Measurements from ENCODE around the gene FRMD3.

Gene FRMD3

GRCh38 chr9:83431101-83432060, 106.8 kb downstream of the FRMD3 start:
- DNase-seq: no peak

GRCh38 chr9:83430681-83431080, 107.5 kb downstream of the FRMD3 start:
- no peak for DNase-seq

- DNase-seq: no peak
These were observed 109.0 kb downstream of the FRMD3 start for GRCh38 chr9:83429229-83429628.

GRCh38 chr9:83425240-83425639, 113.0 kb downstream of the FRMD3 start:
- DNase-seq: no peak

GRCh38 chr9:83424831-83425230, 113.4 kb downstream of the FRMD3 start:
- DNase-seq: no peak

- DNase-seq: no peak
These were observed 114.1 kb downstream of the FRMD3 start for GRCh38 chr9:83423815-83424707.

- no peak for DNase-seq
These were observed 115.7 kb downstream of the FRMD3 start for GRCh38 chr9:83422527-83422926.

- no peak for DNase-seq
These were observed 117.7 kb downstream of the FRMD3 start for GRCh38 chr9:83420486-83420885.

- no peak for DNase-seq
These were observed 118.2 kb downstream of the FRMD3 start for GRCh38 chr9:83419961-83420360.

GRCh38 chr9:83418283-83418682, 119.9 kb downstream of the FRMD3 start:
- DNase-seq: no peak

GRCh38 chr9:83413367-83413766, 124.8 kb downstream of the FRMD3 start:
- DNase-seq: no peak

- no peak for DNase-seq
These were observed 127.5 kb downstream of the FRMD3 start for GRCh38 chr9:83410701-83411100.

GRCh38 chr9:83406921-83407320, 131.3 kb downstream of the FRMD3 start:
- no peak for DNase-seq

GRCh38 chr9:83405759-83406158, 132.4 kb downstream of the FRMD3 start:
- DNase-seq: no peak

- DNase-seq: no peak
These were observed 134.5 kb downstream of the FRMD3 start for GRCh38 chr9:83403527-83404238.

GRCh38 chr9:83401328-83401900, 136.8 kb downstream of the FRMD3 start:
- DNase-seq: no peak

GRCh38 chr9:83396813-83397212, 141.4 kb downstream of the FRMD3 start:
- DNase-seq: no peak

GRCh38 chr9:83396342-83396741, 141.9 kb downstream of the FRMD3 start:
- DNase-seq: no peak

- no peak for DNase-seq
These were observed 146.0 kb downstream of the FRMD3 start for GRCh38 chr9:83392228-83392627.

GRCh38 chr9:83388346-83388745, 149.9 kb downstream of the FRMD3 start:
- DNase-seq: no peak

GRCh38 chr9:83387401-83388185, 150.6 kb downstream of the FRMD3 start:
- no peak for DNase-seq

- no peak for DNase-seq
These were observed 152.9 kb downstream of the FRMD3 start for GRCh38 chr9:83385317-83385716.

Measured in activated CD4-positive, alpha-beta T cell treated with anti-CD3 and anti-CD28 coated beads, Interleukin-10, Interleukin-2, amounts not matched to agents 100 ng/mL and 50 ng/mL, durations not matched to agents 16 hours and 8 hours (primary cell).